OCI-LY7 (cell line): Measurements from ENCODE around the gene HSBP1.

ENCODE experiments used
- EZH2phosphoT487 ChIP-seq: fragments of 200-600 bp; sonication (generic); IDR thresholded peaks from 2 replicates; pipeline ENCODE4 v1.6.1; 2018; ENCODE audit warnings: low read depth, borderline replicate concordance, mild to moderate bottlenecking, mixed run types, antibody characterized with exemption, low read length, moderate library complexity, mixed read lengths
- TF ChIP-seq, protein P1 (sequence below): fragments of 200-600 bp; sonication (generic); conservative IDR thresholded peaks from 2 replicates; pipeline ENCODE4 v1.5.1; 2014; ENCODE audit warnings: mild to moderate bottlenecking, antibody characterized with exemption, low read length, moderate library complexity, mixed read lengths

GRCh38 chr16:83837566-83837965, 29.8 kb downstream of the HSBP1 start:
- TF ChIP-seq, protein P1, sequence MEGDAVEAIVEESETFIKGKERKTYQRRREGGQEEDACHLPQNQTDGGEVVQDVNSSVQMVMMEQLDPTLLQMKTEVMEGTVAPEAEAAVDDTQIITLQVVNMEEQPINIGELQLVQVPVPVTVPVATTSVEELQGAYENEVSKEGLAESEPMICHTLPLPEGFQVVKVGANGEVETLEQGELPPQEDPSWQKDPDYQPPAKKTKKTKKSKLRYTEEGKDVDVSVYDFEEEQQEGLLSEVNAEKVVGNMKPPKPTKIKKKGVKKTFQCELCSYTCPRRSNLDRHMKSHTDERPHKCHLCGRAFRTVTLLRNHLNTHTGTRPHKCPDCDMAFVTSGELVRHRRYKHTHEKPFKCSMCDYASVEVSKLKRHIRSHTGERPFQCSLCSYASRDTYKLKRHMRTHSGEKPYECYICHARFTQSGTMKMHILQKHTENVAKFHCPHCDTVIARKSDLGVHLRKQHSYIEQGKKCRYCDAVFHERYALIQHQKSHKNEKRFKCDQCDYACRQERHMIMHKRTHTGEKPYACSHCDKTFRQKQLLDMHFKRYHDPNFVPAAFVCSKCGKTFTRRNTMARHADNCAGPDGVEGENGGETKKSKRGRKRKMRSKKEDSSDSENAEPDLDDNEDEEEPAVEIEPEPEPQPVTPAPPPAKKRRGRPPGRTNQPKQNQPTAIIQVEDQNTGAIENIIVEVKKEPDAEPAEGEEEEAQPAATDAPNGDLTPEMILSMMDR: no peak
- no peak for TF ChIP-seq EZH2phosphoT487
